GM12873 (cell line): ENCODE data around the gene ACAA2.

Source experiments
- TF ChIP-seq, protein P1 (sequence below): IDR thresholded peaks from 2 replicates; pipeline ENCODE4 v1.5.1; 2012; ENCODE audit warnings: low read depth, mild to moderate bottlenecking, moderate library complexity, low read length, control low read depth; ENCODE audit not compliant: insufficient read depth; ENCODE audit errors: missing control alignments

ACAA2 gene

DNA sequence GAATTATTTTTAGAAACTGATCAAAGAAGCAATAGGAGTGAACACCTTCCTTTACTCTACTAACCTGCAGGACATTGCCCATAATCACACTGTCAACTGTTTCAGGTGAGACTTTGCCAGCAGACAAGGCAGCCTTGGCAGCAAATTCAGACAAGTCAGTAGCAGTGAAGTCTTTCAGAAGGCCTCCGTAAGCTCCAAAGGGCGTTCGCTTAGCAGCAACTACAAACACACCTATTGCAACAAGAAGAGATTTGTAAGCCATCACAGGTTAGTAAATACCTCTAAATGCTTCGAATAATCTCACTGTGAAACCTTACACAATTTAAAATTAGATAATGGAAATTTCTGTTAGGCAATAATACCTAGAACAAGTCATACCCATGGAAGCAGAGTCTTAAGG, 10.7 kb downstream of the ACAA2 start:
- TF ChIP-seq, protein P1, sequence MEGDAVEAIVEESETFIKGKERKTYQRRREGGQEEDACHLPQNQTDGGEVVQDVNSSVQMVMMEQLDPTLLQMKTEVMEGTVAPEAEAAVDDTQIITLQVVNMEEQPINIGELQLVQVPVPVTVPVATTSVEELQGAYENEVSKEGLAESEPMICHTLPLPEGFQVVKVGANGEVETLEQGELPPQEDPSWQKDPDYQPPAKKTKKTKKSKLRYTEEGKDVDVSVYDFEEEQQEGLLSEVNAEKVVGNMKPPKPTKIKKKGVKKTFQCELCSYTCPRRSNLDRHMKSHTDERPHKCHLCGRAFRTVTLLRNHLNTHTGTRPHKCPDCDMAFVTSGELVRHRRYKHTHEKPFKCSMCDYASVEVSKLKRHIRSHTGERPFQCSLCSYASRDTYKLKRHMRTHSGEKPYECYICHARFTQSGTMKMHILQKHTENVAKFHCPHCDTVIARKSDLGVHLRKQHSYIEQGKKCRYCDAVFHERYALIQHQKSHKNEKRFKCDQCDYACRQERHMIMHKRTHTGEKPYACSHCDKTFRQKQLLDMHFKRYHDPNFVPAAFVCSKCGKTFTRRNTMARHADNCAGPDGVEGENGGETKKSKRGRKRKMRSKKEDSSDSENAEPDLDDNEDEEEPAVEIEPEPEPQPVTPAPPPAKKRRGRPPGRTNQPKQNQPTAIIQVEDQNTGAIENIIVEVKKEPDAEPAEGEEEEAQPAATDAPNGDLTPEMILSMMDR, result no peak

DNA sequence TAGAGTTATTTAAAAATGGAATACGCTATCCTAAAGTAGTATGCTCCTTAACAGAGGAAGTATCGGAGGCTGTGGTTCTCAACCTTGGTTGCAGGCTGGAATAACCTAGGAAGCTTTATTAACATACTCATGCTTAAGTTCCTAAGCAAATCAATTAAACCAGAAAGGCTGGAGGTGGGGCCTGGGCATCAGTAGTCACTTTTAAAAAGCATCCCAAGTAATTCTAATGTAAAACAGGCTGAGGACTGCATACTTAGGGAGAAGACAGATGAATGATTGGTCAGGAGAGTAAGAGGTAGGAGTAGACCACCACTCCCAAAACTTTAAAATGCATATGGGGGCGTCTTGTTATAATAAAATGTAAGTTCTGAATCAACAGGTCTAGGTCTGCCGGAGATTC, 15.3 kb downstream of the ACAA2 start:
- TF ChIP-seq, protein P1, result no peak

DNA sequence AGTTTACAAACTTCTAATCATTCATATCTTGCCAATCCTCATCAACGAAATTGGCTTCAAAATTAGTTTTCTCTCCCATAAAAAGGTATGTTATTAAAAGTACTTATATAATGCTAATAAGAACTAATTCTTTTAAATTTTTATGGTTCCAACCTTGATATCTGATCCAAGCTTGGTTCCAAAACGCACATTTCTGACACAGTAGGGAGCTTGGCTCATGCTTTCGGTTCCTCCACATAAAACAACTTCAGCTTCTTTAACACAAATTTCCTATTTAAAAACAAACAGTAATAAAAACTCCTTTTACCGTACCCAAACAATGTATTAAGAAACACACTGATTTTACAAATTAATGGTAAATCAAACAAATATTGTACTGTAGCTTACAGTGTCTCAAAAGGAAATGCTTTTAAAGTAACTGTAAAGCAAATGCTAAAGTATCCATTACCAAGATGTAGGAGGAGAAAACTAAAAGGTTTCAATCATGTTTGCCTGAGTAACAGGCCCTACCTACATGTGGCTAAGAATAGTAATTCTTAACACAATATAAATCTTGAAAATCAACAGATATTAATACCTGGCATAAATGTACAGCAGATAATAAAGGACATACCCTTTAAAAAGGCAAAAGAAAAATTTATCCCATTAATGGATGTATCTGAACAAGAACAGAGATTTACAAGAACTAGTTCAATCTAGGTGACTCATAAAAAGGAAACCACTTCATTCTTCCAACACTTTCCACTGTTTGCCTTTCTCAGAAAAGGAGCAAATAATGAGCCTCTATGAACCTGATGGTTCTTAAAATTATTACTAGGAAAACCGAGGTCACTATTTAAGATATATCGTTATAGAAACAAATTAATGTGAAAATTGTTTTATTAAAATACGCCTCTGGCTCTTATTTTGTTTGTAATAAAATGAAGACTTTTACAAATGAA, 17.5 kb downstream of the ACAA2 start:
- TF ChIP-seq, protein P1, result no peak

DNA sequence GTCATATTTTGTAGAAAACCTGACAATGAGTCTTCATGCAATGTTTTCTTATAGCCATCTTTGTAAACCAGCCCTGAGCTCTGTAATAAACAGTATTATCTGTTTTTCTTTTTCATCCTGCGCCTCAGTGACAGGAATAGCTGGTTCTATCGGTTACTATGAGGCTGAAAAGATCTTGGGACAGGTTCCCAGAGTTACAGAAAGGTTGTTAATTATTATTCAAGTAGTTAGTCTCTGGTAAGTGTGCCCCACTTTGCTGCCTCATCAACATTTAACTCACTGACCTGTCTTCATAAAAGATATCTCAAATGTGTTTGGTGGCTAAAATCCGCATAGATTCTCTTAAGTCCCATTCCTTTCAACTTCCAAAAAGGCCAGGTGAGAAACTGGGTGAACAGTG, 18.6 kb downstream of the ACAA2 start:
- TF ChIP-seq, protein P1, result no peak

DNA sequence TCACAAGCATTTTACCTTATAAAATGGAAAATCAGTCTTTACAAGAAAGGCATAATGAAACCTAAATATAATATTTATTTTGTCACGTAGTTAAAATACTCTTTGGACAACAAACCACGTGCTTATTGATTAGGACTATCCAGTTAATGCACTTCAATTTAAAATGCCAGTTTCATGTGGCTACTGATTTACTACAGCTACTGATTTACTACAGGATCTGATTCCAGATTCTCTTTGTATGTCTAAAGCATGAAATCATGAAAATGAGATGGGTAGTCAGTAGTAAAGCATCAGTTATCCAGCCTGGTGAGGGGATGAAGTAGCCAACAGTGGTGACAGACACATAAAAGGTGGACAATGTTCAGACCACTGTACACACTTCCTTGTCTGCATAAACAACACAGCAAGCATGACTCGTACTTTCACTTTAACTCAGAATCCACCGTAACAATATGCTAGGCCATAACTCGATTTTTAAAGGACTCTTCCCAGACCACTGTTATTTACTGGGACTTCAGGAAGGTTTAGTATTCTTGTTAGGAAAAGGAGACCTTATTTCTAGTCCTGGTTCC, 24.9 kb downstream of the ACAA2 start:
- TF ChIP-seq, protein P1, result no peak

DNA sequence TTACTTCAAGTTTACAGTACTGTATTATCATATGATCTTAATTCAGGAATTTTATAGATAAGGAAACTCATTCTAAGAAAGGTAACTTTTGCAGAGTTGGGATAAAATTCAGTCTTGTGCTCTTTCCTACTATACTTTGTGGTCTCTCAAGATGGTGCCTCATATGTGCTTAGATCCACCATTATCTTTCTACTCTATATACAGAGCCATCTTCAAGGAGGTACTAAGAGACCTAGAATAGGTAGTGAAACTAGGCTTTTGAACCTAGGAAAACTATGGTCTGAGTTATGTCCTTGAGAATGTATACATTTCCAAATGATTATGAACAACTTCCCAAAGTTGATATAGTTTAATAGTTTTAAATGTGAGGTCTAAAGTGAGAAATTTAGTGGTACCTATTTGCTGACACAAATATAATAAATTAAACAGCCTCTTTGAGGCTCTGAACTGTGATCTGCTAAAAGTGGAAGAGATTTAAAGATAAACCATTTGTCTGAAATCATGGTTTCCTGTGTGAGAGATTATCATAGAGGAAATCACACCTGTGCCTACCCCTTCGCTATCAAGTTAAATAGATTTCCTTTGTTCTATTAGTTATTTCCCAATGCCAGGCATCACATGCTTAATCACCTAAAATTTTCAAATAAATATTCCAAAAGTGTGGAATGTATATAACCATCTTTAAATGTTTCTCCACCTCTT, 27.2 kb downstream of the ACAA2 start:
- TF ChIP-seq, protein P1, result no peak
